Thoracic aorta (tissue), 2 donors: ENCODE measurements around the gene OR10A4. TPM values are rescaled to one million over a fixed set of nuclear protein-coding genes. Genes with fewer than 3 reads are reported as not detected.

Experiments used
- ATAC-seq: fragments of 150-250 bp; one replicate; pipeline ENCODE4 v1.8.0; 2017; ENCODE audit warnings: low read depth; ENCODE audit not compliant: insufficient number of reproducible peaks, low FRiP score
- DNase-seq: peaks from one replicate; pipeline ENCODE4 v3.0.0-alpha.2; 2020; ENCODE audit warnings: low spot score
- H3K27ac ChIP-seq, 2 donors: fragments of 200-600 bp; sonication (generic); 1 replicate in 1 of 2; 2 replicates in 1 of 2; pipeline ENCODE4 v1.5.1; 2016; ENCODE audit warnings: mild to moderate bottlenecking in 2 of 2, moderate library complexity in 2 of 2
- H3K27me3 ChIP-seq: fragments of 200-600 bp; sonication (generic); replicated peaks from 2 replicates; pipeline ENCODE4 v1.6.0; 2016; ENCODE audit warnings: mild to moderate bottlenecking; ENCODE audit not compliant: insufficient read depth
- H3K36me3 ChIP-seq: fragments of 200-600 bp; sonication (generic); one replicate; pipeline ENCODE4 v1.5.1; 2016
- H3K4me1 ChIP-seq, 2 donors: fragments of 200-600 bp; sonication (generic); 1 replicate in 1 of 2; 2 replicates in 1 of 2; pipeline versions ENCODE4 v1.5.1 to v1.6.0; 2016; ENCODE audit warnings: low read depth in 2 of 2, mild to moderate bottlenecking in 1 of 2; ENCODE audit not compliant: control insufficient read depth in 1 of 2
- H3K4me3 ChIP-seq: fragments of 200-600 bp; sonication (generic); 2 replicates; pipeline ENCODE4 v1.5.1; 2016; ENCODE audit warnings: mild to moderate bottlenecking
- H3K9me3 ChIP-seq: fragments of 200-600 bp; sonication (generic); 2 replicates; pipeline ENCODE4 v1.5.1; 2016
- total RNA-seq, 2 donors: library from RNA; depleted of rRNA; stranded (reverse); fragments of >200 nt; gene quantifications; one replicate each; pipeline versions ENCODE4 v1.1.0 to v1.2.3, GENCODE V29; 2016
- TF ChIP-seq, protein P1 (sequence below): fragments of 200-600 bp; sonication (generic); IDR thresholded peaks from one replicate; pipeline ENCODE4 v1.5.1; 2019; ENCODE audit warnings: antibody characterized with exemption

Gene OR10A4
- total RNA-seq, 2 donors from 2014 or later: not detected

- TF ChIP-seq, protein P1, sequence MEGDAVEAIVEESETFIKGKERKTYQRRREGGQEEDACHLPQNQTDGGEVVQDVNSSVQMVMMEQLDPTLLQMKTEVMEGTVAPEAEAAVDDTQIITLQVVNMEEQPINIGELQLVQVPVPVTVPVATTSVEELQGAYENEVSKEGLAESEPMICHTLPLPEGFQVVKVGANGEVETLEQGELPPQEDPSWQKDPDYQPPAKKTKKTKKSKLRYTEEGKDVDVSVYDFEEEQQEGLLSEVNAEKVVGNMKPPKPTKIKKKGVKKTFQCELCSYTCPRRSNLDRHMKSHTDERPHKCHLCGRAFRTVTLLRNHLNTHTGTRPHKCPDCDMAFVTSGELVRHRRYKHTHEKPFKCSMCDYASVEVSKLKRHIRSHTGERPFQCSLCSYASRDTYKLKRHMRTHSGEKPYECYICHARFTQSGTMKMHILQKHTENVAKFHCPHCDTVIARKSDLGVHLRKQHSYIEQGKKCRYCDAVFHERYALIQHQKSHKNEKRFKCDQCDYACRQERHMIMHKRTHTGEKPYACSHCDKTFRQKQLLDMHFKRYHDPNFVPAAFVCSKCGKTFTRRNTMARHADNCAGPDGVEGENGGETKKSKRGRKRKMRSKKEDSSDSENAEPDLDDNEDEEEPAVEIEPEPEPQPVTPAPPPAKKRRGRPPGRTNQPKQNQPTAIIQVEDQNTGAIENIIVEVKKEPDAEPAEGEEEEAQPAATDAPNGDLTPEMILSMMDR: no peak
- Histone ChIP-seq H3K4me1 (no peaks in the 10 kb centered on the region), H3K27ac (no peak overlapping the region), H3K36me3 (no peaks in the 10 kb centered on the region), H3K9me3 (no peaks in the 10 kb centered on the region), H3K4me3 (no peak overlapping the region), H3K27me3 (no peaks in the 10 kb centered on the region)
- DNase-seq: no peak
- ATAC-seq: no peak
Measured at GRCh38 chr11:6856871-6857270, 19.6 kb upstream of the OR10A4 start.

DNA sequence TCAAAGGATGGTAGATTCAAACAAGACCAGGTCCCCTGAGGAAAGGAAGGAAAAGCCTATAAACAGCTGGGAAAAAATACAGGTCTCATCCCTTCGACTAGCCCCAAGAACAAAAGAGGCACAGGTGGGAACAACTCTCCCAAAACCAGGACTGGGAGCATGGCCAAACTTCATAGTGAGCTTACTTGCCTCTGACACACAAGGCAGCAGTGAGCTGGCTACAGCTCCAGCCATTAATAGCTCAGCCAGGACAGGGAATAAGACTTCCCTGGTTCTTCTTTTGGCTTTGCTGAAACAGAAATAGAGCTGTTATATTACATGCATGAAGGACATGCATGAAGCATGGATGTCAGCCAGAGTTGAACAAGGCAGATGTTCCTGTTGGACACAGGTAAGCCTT lies 13.5 kb upstream of the OR10A4 start, which contains the start of gene OR10A2:
TSS of gene OR10A2 (plus strand) at position 97 of the 400 bp plus-strand sequence. CDS start 6,698 bp downstream, outside the sequence.
- ATAC-seq (no peak), DNase-seq (no peak)
- TF ChIP-seq, protein P1: no peak
- no peaks in the 10 kb centered on the region for H3K36me3 ChIP-seq
- no peaks in the 10 kb centered on the region for H3K4me1 ChIP-seq
- no peaks in the 10 kb centered on the region for H3K9me3 ChIP-seq
- H3K27me3 ChIP-seq: no peaks in the 10 kb centered on the region
- no peak within 1 kb of the TSS for H3K27ac ChIP-seq
- H3K4me3 ChIP-seq: no peak within 1 kb of the TSS

DNA sequence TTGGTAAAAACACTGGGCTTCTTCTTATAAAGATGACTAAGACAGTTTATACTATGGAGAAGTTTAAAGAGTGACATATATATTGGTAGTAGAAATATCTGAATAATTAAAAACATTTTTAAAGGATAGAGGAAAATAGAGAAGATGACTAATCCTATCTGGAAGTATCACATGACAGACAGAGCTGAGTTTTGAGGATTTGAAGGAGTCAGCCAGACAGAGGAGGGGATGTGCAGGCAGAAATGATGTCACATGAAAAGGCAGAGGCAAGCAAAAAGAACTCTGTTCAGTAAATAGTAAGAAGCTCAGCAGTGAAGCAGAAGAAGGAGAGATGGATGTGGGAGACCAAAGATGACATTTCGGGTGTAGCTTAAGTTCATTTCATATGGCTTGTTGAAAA lies 12.0 kb upstream of the OR10A4 start:
- no peaks in the 10 kb centered on the region for H3K27me3 ChIP-seq
- ATAC-seq (no peak), DNase-seq (no peak)
- no peaks in the 10 kb centered on the region for H3K36me3 ChIP-seq
- no peaks in the 10 kb centered on the region for H3K9me3 ChIP-seq
- no peaks in the 10 kb centered on the region for H3K4me1 ChIP-seq
- no peak overlapping the region for H3K27ac ChIP-seq
- no peak overlapping the region for H3K4me3 ChIP-seq
- TF ChIP-seq, protein P1: no peak

- Histone ChIP-seq H3K4me1 (no peaks in the 10 kb centered on the region), H3K27ac (no peak overlapping the region), H3K9me3 (no peaks in the 10 kb centered on the region), H3K27me3 (no peaks in the 10 kb centered on the region), H3K36me3 (no peaks in the 10 kb centered on the region), H3K4me3 (no peak overlapping the region)
- TF ChIP-seq, protein P1: no peak
- DNase-seq (no peak), ATAC-seq (no peak)
Measured at GRCh38 chr11:6871278-6871677, 5.1 kb upstream of the OR10A4 start.

DNA sequence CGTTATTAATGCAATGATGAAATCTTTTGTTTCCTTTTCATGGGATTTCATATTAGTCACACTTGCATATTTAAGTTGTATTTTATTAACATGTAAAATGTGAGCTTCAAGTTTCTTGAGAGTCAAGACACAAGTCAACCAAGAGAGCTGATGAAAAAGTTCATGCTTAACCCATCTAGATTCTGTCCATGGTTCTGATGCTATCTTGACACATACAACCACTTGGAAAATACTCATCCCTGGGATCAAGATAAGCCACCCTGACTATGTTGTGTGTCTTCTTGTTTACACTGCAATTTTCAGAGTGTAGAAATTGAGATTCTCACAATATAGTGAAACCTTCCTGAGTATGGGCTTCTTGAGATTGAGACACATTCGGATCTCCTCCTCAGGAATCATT lies 664 bp upstream of the OR10A4 start:
- Histone ChIP-seq H3K4me3 (no peak overlapping the region), H3K9me3 (no peaks in the 10 kb centered on the region), H3K4me1 (no peaks in the 10 kb centered on the region), H3K27ac (no peak overlapping the region), H3K36me3 (no peaks in the 10 kb centered on the region), H3K27me3 (no peaks in the 10 kb centered on the region)
- TF ChIP-seq, protein P1: no peak
- ATAC-seq (no peak), DNase-seq (no peak)
